ENCODE data around the gene STAB1. TPM values are rescaled to one million over a fixed set of nuclear protein-coding genes. Genes with fewer than 3 reads are reported as not detected.
A peak's percentile ranks its signal among the peaks of the same experiment; 100 is the strongest.

STAB1 gene, protein sequence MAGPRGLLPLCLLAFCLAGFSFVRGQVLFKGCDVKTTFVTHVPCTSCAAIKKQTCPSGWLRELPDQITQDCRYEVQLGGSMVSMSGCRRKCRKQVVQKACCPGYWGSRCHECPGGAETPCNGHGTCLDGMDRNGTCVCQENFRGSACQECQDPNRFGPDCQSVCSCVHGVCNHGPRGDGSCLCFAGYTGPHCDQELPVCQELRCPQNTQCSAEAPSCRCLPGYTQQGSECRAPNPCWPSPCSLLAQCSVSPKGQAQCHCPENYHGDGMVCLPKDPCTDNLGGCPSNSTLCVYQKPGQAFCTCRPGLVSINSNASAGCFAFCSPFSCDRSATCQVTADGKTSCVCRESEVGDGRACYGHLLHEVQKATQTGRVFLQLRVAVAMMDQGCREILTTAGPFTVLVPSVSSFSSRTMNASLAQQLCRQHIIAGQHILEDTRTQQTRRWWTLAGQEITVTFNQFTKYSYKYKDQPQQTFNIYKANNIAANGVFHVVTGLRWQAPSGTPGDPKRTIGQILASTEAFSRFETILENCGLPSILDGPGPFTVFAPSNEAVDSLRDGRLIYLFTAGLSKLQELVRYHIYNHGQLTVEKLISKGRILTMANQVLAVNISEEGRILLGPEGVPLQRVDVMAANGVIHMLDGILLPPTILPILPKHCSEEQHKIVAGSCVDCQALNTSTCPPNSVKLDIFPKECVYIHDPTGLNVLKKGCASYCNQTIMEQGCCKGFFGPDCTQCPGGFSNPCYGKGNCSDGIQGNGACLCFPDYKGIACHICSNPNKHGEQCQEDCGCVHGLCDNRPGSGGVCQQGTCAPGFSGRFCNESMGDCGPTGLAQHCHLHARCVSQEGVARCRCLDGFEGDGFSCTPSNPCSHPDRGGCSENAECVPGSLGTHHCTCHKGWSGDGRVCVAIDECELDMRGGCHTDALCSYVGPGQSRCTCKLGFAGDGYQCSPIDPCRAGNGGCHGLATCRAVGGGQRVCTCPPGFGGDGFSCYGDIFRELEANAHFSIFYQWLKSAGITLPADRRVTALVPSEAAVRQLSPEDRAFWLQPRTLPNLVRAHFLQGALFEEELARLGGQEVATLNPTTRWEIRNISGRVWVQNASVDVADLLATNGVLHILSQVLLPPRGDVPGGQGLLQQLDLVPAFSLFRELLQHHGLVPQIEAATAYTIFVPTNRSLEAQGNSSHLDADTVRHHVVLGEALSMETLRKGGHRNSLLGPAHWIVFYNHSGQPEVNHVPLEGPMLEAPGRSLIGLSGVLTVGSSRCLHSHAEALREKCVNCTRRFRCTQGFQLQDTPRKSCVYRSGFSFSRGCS (N-terminal part only)
- polyA plus RNA-seq (2011; rRNA removed), result 0.03 TPM in 1 of 2 replicates, not detected in the other
- 0.01 and 0.08 TPM in 2 replicates for polyA plus RNA-seq (2012; cell fraction: cytosol; rRNA removed)
- polyA plus RNA-seq (2012; cell fraction: nucleus; rRNA removed), result 0.26 and 0.32 TPM in 2 replicates
- polyA plus RNA-seq (2017; fragmentation: RNase III; extraction: RNeasy Plus Mini Kit Qiagen cat#74134 plus additional on column Dnase treatment), result 0.04 to 0.07 TPM in 2 of 3 replicates, not detected in the other
- not detected in 2 replicates for polyA minus RNA-seq (2011; rRNA and poly(A)+ RNA removed)

- TF ChIP-seq ESRRA (IDR thresholded peaks at IDR 0.05; ENCODE audit: borderline replicate concordance, low read length), result no peak
- TF ChIP-seq CHD4 (IDR thresholded peaks at IDR 0.05; ENCODE audit: borderline replicate concordance), result no peak
- TF ChIP-seq HDAC2 (IDR thresholded peaks at IDR 0.05), result no peak
- TF ChIP-seq MYC (IDR thresholded peaks at IDR 0.05; ENCODE audit: borderline replicate concordance, low read length), result no peak
- Histone ChIP-seq H3K27ac (no peak within 1 kb of the TSS), H3K4me1 (no peaks in the 10 kb centered on the region), H3K4me3 (no peak within 1 kb of the TSS), H3K4me2 (no peak within 1 kb of the TSS), H3K9me3 (no peaks in the 10 kb centered on the region)
- ChIA-PET CTCF (no interaction called here), POLR2A (no interaction called here)
- ATAC-seq, result no peak
- DNase-seq (ENCODE audit: low read depth in 1 of 2, low spot score in 1 of 2), result no peak
- FAIRE-seq, result no peak
- WGBS (ENCODE audit: missing lambda C conversion rate), result 89% methylated on average over 15 of the region's 25 CpGs
Observed at GRCh38 chr3:52494886-52495495, at the start of gene STAB1. Gene STAB1, plus strand, starts transcription at chr3:52495338. Its CDS starts 76 bp downstream, at chr3:52495414.

GRCh38 chr3:52446042-52446441 is 49.1 kb upstream of the STAB1 start:
- H3K4me2 ChIP-seq, result no peak overlapping the region
- DNase-seq (ENCODE audit: low read depth in 1 of 2, low spot score in 1 of 2) (no peak), ATAC-seq (peak; percentile 38 to 43; a peak in 3 of 6 replicates), FAIRE-seq (no peak)
- H3K27ac ChIP-seq, result no peak overlapping the region
- CTCF ChIA-PET, result interaction anchor here (0.8 to 14.4 kb wide), 16 partner anchors 11 to 445 kb away, joined by 3 to 351 read pairs (median 4); partner anchors contain the start of genes NISCH and TWF2
- H3K4me1 ChIP-seq, result peaks cover 14% of the 10 kb centered on the region
- WGBS (ENCODE audit: missing lambda C conversion rate), result 44% methylated on average over 2 of the region's 4 CpGs
- H3K9me3 ChIP-seq, result no peaks in the 10 kb centered on the region
- POLR2A ChIA-PET, result no interaction called here
- TF ChIP-seq RNF2 (IDR thresholded peaks at IDR 0.05; ENCODE audit: borderline replicate concordance, low read depth) (no peak), ESRRA (IDR thresholded peaks at IDR 0.05; ENCODE audit: borderline replicate concordance, low read length) (no peak), ATOH8 (CRISPR knock-in tag; IDR thresholded peaks at IDR 0.05; ENCODE audit: low read depth) (no peak), RAD21 (conservative IDR thresholded peaks at IDR 0.05 in 1 of 2, IDR thresholded peaks at IDR 0.05 in 1 of 2) (no peak), SMC3 (IDR thresholded peaks at IDR 0.05) (no peak), EHF (CRISPR knock-in tag; IDR thresholded peaks at IDR 0.05) (no peak), MAX (IDR thresholded peaks at IDR 0.05) (no peak), POLR2A (IDR thresholded peaks at IDR 0.05; ENCODE audit: low read length) (no peak), CHD4 (IDR thresholded peaks at IDR 0.05; ENCODE audit: borderline replicate concordance) (no peak), ZFP36 (IDR thresholded peaks at IDR 0.05; ENCODE audit: borderline replicate concordance, partially characterized antibody) (no peak), REST (IDR thresholded peaks at IDR 0.05) (no peak), PHF8 (IDR thresholded peaks at IDR 0.05; ENCODE audit: borderline replicate concordance, low read depth) (no peak), HDAC2 (IDR thresholded peaks at IDR 0.05) (no peak), RARB (CRISPR knock-in tag; IDR thresholded peaks at IDR 0.05) (no peak), USF2 (IDR thresholded peaks at IDR 0.05) (no peak)
- no peak overlapping the region for H3K4me3 ChIP-seq
